Ovary (tissue), 9 donors: ENCODE results near the gene TMEM259. TPM values are rescaled to one million over a fixed set of nuclear protein-coding genes. Genes with fewer than 3 reads are reported as not detected.

Source experiments
- DNase-seq, 5 donors: peaks; one replicate each; pipeline ENCODE4 v3.0.0-alpha.2; 2019 to 2020
- H3K27ac ChIP-seq, 2 donors: fragments of 200-600 bp; one replicate each; pipeline versions ENCODE4 v1.5.1 to v1.8.0; 2019 to 2022
- H3K27me3 ChIP-seq: fragments of 200-600 bp; one replicate; pipeline ENCODE4 v1.8.0; 2022
- H3K36me3 ChIP-seq: fragments of 200-600 bp; sonication (generic); one replicate; pipeline ENCODE4 v1.5.1; 2019
- H3K4me1 ChIP-seq: one replicate; pipeline ENCODE4 v1.8.1; 2013; ENCODE audit warnings: mild to moderate bottlenecking, moderate library complexity; ENCODE audit not compliant: insufficient read depth
- H3K4me3 ChIP-seq: fragments of 200-600 bp; sonication (generic); one replicate; pipeline ENCODE4 v1.5.1; 2017
- H3K9me3 ChIP-seq, 2 donors: fragments of 200-600 bp in 1 of 2; sonication (generic) in 1 of 2; one replicate each; pipeline versions ENCODE4 v1.5.1 to v1.8.1; 2013 to 2019; ENCODE audit warnings: mild to moderate bottlenecking in 1 of 2, moderate library complexity in 1 of 2
- EP300 ChIP-seq: sonication (generic); formaldehyde crosslinking; IDR thresholded peaks from one replicate; pipeline ENCODE4 v1.6.1; 2017; ENCODE audit warnings: antibody characterized with exemption
- POLR2A ChIP-seq: fragments of 450-650 bp; IDR thresholded peaks from one replicate; pipeline ENCODE4 v1.6.1; 2017; ENCODE audit warnings: antibody characterized with exemption, mild to moderate bottlenecking, moderate library complexity
- WGBS, 3 donors: extraction: QIAGEN DNeasy Blood & Tissue Kit in 1 of 3; methylation state at CpG; one replicate each; pipeline versions ENCODE4 v1.1.5 to v1.1.7; 2013 to 2017; 5-methylcytosine and 5-hydroxymethylcytosine counted together
- intact Hi-C, 4 donors: fragments of 100-400 bp; cut with DNase I; formaldehyde crosslinking; loops; one replicate each; pipeline versions ENCODE4 v1.11.0 to v1.15.1; 2022 to 2023
- polyA plus RNA-seq, 2 donors: library from polyadenylated mRNA; stranded (reverse); fragments of 200-250 nt in 1 of 2; fragments of 350-450 nt in 1 of 2; fragmentation: Illumina TruSeq in 1 of 2; extraction: RNeasy Lipid Tissue Mini Kit (QIAGEN cat#74804) in 1 of 2; gene quantifications; one replicate each; pipeline ENCODE4 v1.2.3, GENCODE V29; 2013 to 2014
- total RNA-seq, 7 donors: library from RNA; depleted of rRNA in 2 of 7; stranded (reverse); fragments of >200 nt in 2 of 7; fragmentation: NEBNext Ultra II Directional in 3 of 7; extraction: Animal tissue kit (Norgen Biotek cat#: 25700) in 3 of 7; gene quantifications; one replicate each; pipeline versions ENCODE4 v1.1.0 to v1.2.4, GENCODE V29; 2016 to 2023
- TF ChIP-seq, protein P1 (sequence below), 3 donors: fragments of 450-650 bp in 2 of 3; fragments of 200-600 bp in 1 of 3; IDR thresholded peaks; one replicate each; pipeline versions ENCODE4 v1.5.1 to v1.8.0; 2016 to 2022; ENCODE audit warnings: antibody characterized with exemption in 3 of 3, mild to moderate bottlenecking in 1 of 3
- donor health status: DM: no; HTN: no; CAD: no; lungs with moderate emphysema.
- donor health status: DM: no; HTN: no; CAD: no.
- donor health status: Bipolar disorder and iron deficiency.
- donor health status: DM: yes; HTN: yes; CAD: no.
- donor health status: DM: no; HTN: no; CAD: no.
- donor health status: DM: yes; HTN: yes; CAD: no.

The TMEM259 gene
- total and polyA plus RNA-seq, 9 donors: 26.0 to 196 (median 127) TPM

DNA sequence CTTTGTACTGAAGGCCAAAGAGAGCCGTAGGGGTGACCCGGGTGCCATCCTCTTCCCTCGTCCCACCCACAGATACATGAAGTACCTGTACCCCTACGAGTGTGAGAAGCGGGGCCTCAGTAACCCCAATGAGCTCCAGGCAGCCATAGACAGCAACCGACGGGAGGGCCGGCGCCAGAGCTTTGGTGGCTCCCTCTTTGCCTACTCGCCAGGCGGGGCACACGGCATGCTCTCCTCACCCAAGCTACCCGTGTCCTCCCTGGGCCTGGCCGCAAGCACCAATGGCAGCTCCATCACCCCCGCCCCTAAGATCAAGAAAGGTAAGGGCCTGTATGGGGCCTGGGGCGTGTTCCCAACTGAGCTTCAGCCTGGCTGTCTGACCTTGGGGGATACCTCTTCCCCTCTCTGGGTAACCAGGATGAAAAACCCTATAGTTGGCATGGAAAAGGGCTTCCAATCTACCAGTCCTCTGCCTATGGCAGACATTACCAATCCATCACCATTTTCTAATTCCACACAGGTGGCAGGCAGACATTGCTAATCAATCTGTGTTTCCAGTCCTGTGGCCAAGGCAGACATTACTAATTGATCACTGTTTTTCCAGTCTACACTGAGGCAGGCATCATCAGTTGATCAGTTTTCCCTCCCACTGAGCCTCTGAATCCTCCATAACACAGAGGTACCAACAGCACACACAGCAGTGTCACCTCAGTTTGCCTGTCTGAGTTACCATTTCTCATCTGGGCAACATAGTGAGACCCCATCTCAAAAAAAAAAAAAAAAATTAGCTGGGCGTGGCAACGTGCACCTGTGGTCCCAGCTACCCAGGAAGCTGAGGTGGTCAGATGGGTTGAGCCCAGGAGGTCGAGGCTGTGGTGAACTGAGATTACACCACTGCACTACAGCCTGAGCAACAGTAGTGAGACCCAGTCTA is 55.9 kb downstream of the TMEM259 start:
- H3K27me3 ChIP-seq: no peaks in the 10 kb centered on the region
- H3K9me3 ChIP-seq: no peaks in the 10 kb centered on the region
- no peak for TF ChIP-seq POLR2A
- TF ChIP-seq, protein P1, sequence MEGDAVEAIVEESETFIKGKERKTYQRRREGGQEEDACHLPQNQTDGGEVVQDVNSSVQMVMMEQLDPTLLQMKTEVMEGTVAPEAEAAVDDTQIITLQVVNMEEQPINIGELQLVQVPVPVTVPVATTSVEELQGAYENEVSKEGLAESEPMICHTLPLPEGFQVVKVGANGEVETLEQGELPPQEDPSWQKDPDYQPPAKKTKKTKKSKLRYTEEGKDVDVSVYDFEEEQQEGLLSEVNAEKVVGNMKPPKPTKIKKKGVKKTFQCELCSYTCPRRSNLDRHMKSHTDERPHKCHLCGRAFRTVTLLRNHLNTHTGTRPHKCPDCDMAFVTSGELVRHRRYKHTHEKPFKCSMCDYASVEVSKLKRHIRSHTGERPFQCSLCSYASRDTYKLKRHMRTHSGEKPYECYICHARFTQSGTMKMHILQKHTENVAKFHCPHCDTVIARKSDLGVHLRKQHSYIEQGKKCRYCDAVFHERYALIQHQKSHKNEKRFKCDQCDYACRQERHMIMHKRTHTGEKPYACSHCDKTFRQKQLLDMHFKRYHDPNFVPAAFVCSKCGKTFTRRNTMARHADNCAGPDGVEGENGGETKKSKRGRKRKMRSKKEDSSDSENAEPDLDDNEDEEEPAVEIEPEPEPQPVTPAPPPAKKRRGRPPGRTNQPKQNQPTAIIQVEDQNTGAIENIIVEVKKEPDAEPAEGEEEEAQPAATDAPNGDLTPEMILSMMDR (IDR thresholded peaks at IDR 0.05): no peak
- no peak for TF ChIP-seq EP300
- H3K27ac ChIP-seq: no peak overlapping the region
- intact Hi-C loops: no loop called here
- H3K4me3 ChIP-seq: no peak overlapping the region
- no peaks in the 10 kb centered on the region for H3K36me3 ChIP-seq
- peak in 1 of 5 donors; percentile 29 for DNase-seq
- H3K4me1 ChIP-seq: no peaks in the 10 kb centered on the region
- 96 to 98% (median 97%) methylated on average over 17 to 19 of the region's 19 CpGs for WGBS, 3 donors

DNA sequence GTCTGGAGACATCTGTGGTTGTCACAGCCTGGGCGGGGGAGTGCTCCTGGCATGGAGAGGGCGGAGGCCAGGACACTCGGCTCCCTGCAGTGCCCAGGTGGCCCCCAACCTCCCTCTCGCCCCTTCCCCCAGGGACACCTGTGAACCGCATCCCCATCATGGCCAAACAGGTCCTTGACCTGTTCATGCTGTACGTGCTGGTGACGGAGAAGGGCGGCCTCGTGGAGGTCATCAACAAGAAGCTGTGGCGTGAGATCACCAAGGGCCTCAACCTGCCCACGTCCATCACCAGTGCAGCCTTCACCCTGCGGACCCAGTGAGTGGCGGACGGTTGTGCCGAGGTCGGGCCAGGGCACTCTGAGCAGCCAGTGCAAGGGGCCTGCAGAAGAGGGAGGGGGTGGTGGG is 56.8 kb downstream of the TMEM259 start:
- no peaks in the 10 kb centered on the region for H3K36me3 ChIP-seq
- intact Hi-C loops: no loop called here
- H3K9me3 ChIP-seq: no peaks in the 10 kb centered on the region
- no peaks in the 10 kb centered on the region for H3K4me1 ChIP-seq
- 93 to 94% (median 94%) methylated on average over 16 of the region's 16 CpGs for WGBS, 3 donors
- TF ChIP-seq, protein P1 (IDR thresholded peaks at IDR 0.05): no peak
- TF ChIP-seq POLR2A: no peak
- TF ChIP-seq EP300: no peak
- H3K4me3 ChIP-seq: no peak overlapping the region
- no peaks in the 10 kb centered on the region for H3K27me3 ChIP-seq
- peak in 1 of 5 donors; percentile 30 for DNase-seq
- no peak overlapping the region for H3K27ac ChIP-seq

GRCh38 chr19:963486-963951 is 57.4 kb downstream of the TMEM259 start:
- Histone ChIP-seq H3K27ac (no peak overlapping the region), H3K36me3 (no peaks in the 10 kb centered on the region), H3K27me3 (no peaks in the 10 kb centered on the region), H3K9me3 (no peaks in the 10 kb centered on the region), H3K4me3 (no peak overlapping the region), H3K4me1 (no peaks in the 10 kb centered on the region)
- no peak for TF ChIP-seq EP300
- TF ChIP-seq, protein P1 (IDR thresholded peaks at IDR 0.05): no peak
- no peak for TF ChIP-seq POLR2A
- DNase-seq: no peak
- intact Hi-C loops: no loop called here
- WGBS, 3 donors: 80 to 83% (median 82%) methylated on average over 11 of the region's 11 CpGs

DNA sequence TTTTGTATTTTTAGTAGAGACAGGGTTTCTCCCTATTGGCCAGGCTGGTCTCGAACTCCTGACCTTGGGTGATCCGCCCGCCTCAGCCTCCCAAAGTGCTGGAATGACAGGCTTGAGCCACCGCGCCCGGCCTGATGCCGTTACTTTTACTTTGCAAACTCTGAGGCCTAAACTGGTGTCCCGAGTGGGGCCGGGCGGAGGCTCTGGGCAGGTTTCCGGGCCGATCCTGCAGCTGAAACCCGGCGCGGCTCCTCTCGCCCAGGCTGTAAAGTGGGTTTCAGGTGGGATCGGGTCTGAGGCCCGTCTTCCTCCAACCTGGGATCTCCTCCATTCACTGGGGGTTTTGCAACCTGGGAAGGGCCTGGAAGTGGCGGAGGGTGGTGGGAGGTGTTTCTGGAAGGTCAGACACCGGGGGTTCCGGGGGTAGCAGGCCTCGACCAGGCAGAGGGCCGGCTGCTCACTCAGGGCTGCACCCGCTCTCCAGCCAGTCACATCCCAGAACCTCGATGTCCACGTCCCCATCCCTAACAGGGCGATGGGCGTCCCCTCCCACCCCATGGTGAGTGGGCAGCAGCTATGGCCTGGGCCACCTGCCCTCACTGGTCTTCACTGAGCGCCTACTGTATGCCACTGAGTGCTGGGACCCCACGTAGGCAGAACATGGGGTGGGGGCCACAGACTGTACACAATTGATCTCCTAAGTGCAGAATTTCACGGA is 58.1 kb downstream of the TMEM259 start:
- Histone ChIP-seq H3K36me3 (no peaks in the 10 kb centered on the region), H3K4me3 (no peak overlapping the region), H3K9me3 (no peaks in the 10 kb centered on the region), H3K27me3 (no peaks in the 10 kb centered on the region), H3K27ac (no peak overlapping the region), H3K4me1 (no peaks in the 10 kb centered on the region)
- no peak for TF ChIP-seq EP300
- TF ChIP-seq, protein P1 (IDR thresholded peaks at IDR 0.05): no peak
- no peak for TF ChIP-seq POLR2A
- DNase-seq: peak in 1 of 5 donors; percentile 14
- intact Hi-C loops: no loop called here
- WGBS, 3 donors: 84 to 88% (median 87%) methylated on average over 31 of the region's 31 CpGs
